HG03565 (cell line): ENCODE measurements around the gene LRRFIP1.
"Not testable (repeated sequence)": the region's sequence is repeated elsewhere in the genome, so short reads cannot be mapped to it uniquely, and the experiment has no call there.

Experiments
- ATAC-seq: cut with Tn5 transposase; IDR thresholded peaks from one replicate; pipeline ENCODE4 v1.9.1; 2021; ENCODE audit warnings: mild to moderate bottlenecking, moderate library complexity; ENCODE audit not compliant: unreplicated experiment

The LRRFIP1 gene

DNA sequence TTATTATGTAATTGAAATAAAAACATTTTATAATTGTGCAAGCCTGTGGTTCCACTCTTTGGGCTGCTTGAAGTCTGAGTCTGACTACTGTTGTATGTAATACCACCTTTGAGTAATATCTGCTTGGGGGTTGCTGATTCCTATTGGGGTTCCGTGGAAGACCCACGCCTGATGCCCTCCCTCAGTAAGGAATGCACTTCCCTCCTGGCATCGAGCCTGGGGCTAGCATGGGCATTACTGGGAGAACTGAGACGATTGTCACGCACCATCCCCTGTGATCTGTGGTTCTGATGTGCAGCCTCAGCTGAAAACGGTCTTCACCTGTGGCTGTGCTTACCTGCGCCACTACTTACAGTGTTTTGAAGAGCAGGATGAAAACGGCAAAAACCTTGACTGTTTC, 138.5 kb downstream of the LRRFIP1 start:
- ATAC-seq = no peak

DNA sequence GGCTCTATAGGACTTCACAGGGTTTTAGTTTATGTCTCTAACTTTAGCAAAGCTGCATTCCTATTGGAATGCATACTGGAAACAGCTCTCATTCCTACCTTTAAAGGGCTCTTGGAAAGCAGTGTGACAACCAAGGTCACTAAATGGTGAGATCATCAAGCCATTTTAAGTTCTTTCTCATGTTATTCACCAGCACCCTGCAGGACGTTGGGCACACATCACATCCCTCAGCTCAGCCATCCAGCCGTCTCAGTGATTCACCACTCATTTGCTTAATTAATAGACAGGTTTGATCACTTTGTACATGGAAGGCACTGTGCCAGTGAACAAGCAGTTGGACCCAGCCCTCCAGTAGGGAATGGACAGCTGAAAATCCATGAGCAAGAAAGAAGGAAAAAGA, 139.0 kb downstream of the LRRFIP1 start:
- ATAC-seq = no peak

DNA sequence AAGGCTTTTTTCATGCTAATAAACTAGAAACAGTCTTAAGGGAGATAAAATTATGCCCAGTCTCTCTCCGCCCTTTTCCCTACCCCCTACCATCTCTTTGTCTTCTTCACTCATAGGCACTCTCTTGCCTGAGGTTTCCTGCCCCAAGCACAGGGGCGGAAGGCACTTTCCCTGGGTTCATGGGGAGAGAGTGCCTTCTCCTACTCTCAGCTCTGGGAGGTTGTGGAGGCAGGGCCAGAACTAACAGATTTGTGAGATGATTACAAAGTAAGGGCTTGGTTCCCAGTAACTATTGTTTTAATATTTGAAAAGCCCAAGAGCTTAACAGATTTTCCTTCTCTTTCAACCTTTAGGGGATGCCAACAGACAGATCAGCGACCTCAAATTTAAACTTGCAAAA, 145.1 kb downstream of the LRRFIP1 start:
- ATAC-seq = no peak

DNA sequence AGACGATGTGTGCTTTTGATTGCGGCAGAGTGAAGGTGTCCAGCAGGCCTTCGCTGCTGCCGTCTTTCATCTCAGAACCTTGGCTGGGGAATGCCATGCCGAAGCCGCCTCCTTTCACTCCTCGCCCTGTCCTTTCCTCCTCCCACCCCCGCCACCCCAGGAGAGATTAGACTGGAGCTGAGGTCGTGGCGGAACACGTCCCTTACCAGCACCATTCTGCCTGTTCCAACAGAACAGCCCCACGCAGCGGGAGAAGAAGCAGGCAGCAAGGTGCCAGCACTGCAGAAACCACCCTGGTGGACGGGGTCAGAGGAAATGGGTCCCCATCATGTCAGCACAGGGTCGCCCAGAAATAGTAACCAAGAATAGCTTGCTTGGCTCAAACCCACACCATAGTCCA, 146.4 kb downstream of the LRRFIP1 start:
- ATAC-seq = no peak

DNA sequence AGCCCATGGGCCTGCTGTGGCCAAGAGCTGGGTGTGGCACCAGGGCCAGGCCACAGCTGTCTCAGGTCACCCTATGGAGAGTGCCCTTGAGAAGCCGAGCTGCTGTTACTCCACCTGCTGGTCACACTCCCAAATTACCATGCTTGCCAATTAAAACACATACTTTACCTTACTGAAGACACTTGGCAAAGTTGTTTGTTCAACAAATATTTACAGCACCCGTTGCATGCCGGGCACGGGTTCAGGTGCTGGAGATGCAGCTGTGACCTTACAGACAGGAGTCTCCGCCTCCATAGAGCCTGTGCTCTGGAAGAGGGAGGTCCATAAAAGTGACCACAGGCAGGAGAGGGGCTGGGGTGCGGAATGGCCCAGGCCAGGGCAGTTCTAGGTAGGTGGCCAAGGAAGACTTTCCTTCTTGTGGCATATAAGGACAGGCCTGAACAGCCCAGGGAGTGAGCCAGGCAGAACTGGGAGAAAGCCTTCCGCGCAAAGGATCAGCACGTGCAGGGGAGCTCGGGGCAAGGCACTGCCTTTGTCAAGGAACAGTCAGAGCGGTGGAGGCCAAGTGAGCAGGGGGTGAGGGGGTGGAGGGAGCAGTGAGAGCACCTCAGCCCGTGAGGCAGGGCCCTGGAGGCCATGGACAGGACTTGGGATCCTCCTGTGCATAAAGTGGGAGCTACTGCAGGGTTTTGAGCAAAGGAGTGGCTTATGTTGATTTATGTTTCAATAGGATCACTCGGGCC, 147.6 kb downstream of the LRRFIP1 start:
- peak; percentile 56 for ATAC-seq

DNA sequence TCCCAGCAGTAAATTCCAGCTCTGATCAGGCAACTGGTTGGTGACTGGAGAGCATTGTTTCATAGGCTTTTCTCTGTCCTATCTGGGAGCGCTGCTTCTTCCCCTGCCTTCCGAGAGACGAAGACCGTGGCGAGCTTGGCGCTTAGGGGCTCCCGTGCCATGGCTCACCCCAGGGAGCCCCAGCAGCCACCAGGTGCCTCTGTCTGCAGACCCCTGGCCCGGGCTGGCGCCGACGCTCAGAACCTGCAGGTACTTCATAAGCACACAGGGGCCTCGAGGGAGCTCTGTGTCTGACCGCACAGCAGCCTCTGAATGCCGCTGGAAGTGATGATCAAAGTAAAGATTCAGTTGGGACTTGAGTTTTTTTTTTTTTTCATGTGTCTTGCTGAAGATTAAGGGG, 152.1 kb downstream of the LRRFIP1 start:
- ATAC-seq = no peak

DNA sequence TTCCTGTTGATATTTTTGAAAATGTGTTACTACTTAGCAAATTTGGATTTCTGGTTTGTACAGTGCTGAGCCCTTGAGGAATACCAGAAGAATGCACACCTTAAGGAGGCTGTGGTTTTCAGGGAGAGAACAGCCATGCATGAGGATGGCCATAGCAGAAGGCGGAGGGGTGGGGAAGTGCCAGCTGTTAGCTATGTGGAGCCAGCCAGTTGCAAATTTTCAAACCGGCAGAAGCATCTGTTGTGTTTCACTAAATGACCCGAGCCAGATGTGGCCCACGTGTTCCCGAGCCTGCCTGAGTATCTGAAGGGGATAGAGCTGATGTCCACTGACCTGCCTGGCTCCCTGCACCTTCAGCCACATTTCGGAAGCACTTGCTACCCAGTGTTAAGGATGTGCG, 154.8 kb downstream of the LRRFIP1 start:
- no peak for ATAC-seq

DNA sequence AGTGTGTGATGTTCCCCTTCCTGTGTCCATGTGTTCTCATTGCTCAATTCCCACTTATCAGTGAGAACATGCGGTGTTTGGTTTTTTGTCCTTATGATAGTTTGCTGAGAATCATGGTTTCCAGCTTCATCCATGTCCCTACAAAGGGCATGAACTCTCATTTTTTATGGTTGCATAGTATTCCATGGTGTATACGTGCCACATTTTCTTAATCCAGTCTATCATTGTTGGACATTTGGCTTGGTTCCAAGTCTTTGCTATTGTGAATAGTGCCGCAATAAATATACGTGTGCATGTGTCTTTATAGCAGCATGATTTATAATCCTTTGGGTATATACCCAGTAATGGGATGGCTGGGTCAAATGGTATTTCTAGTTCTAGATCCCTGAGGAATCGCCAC, 156.3 kb downstream of the LRRFIP1 start:
- ATAC-seq = not testable (repeated sequence)

DNA sequence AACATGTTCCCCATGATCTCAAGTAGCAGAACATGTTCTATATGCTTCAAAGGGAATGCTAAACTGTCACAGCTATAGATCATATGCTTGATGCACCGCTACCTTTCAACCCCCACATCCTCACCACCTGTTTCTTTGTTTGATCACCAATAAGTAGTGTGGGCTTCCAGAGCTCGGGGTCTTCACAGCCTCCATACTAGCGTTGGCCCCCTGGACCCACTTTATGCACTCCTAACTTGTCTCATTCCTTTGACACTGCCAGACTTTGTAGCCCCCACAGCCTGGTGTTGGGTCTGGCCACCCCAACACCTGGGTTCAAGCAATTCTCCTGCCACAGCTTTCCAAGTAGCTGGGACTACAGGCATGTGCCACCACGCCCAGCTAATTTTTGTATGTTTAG, 159.5 kb downstream of the LRRFIP1 start:
- no peak for ATAC-seq

DNA sequence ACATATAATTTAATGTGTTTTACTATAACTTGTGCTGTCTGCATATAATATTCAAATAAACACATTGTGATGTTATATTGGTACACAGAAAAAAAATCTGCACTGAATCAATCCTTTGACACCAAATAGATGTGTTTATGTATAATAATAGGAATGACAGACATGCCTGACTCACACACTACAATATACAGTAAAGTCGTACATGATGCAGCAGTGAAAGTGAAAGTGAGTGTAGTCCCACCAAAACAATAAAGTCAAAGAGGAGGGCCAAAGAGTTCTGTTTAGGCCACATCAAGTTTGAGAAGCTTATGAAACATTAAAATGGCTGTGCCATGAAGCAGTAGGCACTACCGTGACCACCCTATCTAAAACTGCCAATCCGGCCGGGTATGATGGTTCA, 163.0 kb downstream of the LRRFIP1 start:
- ATAC-seq = no peak

DNA sequence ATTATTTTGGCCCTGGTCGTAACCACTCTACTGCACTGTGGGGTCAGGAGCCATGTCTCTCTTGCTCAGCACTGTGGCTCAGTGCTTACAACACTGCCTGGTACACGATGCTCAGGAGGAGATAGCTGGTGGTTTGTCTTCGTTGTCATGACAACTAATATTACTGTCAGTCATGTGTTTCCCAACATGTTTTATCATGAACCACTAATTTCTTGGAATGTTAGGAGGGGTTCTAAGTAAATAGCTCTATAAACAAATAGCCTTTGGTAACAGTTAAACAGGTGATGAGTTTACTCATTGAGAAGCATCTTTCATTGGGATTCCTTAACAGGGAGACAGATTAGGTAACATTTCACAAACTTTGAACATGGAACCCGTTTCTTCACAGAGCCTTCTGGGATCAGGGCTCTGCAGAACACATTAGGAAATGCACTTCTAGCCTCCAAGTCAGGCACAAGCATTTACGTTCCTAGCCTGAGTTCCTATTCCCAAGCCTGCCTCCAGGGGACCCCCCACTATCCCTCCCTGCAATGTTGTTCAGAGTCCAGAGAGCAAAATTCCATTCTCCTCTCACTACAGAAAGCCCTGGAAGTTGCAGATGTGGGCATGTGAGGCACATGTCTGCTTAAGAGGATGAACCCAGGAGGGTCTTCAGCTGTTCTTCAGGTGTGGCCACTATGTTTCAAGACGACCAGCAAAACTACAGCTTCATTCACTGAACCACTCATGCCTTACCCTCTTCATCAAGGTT, 164.8 kb downstream of the LRRFIP1 start:
- ATAC-seq = no peak

DNA sequence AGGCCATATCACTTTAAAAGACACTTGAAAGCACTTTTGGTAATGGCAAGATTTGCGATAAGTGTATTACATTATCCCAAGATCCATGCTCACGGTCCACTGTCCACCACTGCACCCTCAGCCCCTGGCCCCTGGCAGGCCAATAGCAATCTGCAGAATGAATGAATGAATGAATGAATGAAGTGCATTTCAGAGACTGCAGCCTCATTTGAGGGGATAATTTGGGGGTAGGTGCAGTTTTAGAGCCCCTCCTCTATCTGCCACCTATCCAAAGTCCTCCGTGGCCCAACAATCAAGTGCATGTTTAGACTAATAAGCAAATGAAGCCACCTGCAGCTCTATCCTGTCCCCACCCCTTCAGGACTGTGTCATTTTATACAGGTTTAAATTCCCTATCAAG, 169.9 kb downstream of the LRRFIP1 start:
- ATAC-seq = no peak

DNA sequence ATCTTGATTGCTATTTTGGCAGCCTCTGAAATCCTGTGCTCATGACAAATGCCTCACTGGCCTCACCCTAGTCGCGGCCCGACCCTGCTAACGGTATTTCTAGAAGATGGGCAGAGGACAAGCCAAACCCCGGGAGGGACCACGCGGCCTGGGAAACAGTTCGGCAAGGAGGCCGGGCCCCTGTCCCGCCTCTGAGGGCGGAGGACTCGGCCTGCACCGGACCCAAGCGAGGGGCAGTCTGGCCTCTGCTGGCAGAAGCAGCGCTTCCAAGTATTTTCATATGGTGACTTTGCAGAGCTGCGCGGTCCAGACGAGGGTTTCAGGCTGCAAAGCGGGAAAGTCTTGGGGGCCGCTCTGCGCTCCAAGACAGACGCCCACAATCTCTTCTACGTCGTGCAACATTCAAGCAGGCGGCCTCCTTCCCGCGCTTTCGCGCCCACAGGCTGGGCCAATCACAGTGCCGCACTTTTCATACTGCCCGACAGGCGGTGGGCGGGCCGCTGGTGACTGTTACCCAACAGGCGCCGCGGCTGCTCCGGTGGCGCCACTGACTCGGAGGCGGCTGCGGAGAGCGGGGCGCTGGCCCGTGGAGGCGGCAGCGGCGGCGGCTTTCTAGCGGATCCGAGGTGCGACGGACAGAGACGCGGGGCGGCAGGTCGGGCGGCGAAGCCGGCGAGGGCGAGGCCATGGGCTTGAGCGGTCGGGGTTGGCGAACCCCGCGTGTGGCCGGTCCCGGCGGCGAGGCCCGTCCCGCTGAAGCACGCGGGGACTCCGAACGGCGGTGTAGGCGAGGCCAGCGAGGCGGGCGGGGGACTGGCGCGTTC, 171.1 kb downstream of the LRRFIP1 start, which contains the start of gene RBM44:
RBM44 (plus strand) TSS at position 544 of the 824 bp plus-strand sequence. CDS start 14,831 bp downstream, outside the sequence.
- ATAC-seq = no peak

DNA sequence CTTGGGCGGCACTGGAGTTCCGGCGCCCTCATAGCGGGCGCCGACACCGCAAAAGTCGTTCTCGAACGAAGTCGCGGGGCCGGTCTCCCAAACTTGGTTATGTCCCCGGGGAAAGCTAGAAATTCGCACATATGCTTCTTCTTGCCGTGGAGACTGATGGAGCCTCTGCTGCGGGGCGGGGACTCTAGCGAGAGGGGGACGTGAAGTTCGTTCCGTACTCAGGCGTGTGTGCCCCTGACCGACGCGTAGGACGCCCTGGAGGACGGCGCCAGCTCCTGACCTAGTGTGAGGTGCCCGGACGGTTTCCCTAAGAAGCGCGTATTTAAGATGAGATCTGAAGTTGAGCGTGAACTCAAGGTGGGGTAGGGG, 171.7 kb downstream of the LRRFIP1 start:
- no peak for ATAC-seq

DNA sequence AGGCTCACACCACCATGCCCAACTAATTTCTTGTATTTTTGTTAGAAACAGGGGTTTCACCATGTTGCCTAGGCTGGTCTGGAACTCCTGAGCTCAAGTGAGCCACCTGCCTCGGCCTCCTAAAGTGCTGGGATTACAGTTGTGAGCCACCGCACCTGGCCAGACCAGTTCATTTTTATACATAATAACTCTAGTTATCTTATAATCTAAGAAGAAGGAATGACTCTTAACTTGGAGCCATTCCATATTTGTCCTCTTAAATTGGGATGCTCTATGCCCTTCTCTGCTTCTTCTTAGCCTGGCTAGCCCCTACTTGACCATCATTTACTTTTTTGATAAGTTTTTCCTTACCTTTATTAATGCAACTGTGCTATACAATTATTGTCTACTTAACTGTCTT, 174.1 kb downstream of the LRRFIP1 start:
- ATAC-seq = no peak

DNA sequence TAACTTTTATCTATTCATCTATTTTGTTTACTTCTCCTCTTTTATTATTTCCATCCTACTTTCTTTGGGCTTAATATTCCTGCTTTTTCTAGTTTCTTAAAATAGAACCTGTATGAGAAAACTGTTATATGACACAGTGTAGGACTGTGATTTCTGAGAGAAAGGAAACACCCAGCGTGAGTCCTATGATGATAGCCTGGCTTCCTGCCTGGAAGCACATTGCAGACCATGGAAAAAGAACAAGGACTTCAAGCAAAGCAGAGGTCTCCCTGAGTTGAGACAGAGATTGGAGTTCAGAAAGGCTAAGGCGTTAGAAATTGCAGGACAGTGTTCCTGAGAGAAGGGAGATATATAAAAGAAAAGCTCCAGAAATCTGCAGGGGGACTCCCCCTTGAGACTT, 178.9 kb downstream of the LRRFIP1 start:
- ATAC-seq = no peak

DNA sequence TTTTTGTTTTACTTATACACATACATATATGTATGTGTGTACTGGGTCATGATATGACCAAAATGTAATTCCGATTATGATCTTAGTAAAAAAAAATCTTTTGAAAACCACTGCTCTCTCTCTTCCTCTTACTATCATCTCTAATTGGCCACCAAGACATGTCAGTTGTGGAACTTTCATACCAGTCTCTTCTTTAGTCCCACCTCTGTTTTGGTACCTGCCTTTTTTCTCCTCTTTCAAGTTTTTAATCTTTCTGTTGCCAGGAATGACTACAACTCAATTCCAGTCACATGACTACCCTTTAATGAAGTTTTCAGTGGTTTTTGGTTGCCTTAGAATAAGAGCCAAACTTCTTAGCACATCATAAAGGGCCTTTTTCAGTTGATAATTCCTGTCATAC, 188.2 kb downstream of the LRRFIP1 start:
- ATAC-seq = no peak

DNA sequence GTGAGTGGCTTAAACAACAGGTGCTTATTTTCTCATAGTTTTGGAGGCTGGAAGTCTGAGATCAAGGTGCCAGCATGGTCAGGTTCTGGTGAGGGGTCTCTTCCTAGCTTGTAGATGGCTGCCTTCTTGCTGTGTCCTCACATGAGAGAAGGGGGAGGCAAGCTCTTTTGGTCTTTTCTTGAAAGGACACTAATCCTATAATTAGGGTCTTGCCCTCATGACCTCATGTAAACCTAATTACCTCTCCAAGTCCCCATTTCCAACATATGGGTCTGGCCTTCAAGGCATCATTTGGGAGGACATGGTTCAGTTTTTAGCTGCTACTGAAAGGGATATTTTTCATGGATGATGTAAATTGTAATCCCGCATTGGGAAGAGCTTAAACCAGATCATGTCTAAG, 189.1 kb downstream of the LRRFIP1 start:
- no peak for ATAC-seq

DNA sequence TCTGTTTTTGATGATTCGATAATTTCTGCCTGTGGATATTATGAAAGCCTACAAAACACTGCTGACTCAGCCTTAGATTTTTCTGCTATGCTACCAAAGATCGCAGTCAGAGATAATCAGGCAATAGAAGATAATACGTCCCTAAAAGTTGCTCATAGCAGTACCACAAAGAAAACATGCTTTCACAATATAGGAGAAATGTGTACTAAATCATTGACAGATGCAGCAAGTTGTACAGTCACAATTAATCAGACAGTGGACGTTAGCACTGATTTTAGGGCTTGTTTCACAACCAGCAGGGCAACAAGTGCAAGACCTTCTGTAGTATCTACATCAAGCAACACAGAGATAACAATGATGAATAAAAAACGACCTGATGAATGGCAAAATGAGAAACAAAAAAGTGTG, 190.7 kb downstream of the LRRFIP1 start:
- no peak for ATAC-seq

DNA sequence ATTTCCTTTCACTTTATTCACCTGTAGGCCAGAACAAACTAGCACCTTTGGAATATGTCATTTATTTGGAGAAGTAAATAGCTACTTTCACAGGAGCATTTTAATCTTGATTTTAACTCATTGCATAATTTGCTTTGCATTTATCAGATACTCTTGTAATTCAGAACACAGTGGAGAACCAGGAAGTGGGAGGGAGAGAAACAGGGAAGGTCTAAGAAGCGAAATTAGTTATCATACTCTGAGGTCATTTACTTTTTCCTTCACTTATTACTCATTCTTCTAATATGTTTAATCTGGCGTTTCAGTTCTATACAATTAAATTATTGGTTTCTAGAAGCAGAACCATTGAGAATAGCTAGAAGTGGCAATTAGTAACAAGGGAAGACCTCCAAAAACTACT, 191.8 kb downstream of the LRRFIP1 start:
- no peak for ATAC-seq

DNA sequence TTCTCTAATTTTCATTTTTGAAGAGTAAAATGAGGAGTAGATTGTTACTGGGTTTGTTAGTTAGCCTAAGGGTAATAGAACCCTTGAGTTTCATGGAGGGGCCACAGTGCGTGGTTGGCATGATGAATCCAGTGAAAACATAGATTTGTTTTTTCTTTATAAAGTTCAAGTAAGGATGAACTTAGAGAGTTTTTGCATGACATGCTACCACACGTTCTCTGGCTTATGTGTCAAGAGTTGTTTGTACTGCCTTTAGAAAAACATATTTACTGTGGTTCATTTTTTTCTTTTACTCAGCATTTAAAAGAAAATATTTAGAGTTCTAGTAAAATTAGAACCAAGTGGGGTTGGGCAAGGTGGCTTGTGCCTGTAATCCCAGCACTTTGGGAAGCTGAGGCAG, 193.0 kb downstream of the LRRFIP1 start:
- no peak for ATAC-seq

DNA sequence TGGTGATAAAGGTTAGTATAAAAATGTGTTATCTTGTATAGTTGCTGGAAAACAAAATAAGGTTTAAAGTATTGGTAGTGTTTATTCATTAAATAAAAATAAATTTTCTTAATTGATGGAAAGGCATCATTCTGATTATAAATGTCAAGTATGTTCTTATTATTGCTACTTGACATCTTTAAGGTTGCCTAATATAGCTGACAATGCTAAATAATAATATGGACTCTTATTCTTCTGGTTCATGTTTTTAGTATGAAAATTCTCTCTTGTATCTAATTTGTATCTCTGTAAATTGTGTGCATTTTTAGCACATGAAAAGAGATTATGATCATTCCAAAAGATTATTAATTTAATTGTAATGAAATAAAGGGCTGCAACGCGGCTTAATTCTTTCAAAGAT, 196.2 kb downstream of the LRRFIP1 start:
- no peak for ATAC-seq
